CD4-positive, alpha-beta T cell treated with Interferon gamma for 1 hour (primary cell): ENCODE data around the gene ZNF576.
"Not testable (repeated sequence)": the region's sequence is repeated elsewhere in the genome, so short reads cannot be mapped to it uniquely, and the experiment has no call there.

Experiments
- DNase-seq: peaks from one replicate; pipeline ENCODE4 v3.0.0-alpha.2; 2020

Gene ZNF576

GRCh38 chr19:43575156-43575950 lies 21.0 kb upstream of the ZNF576 start, which contains the start of the genes PINLYP and XRCC1:
Gene PINLYP (plus strand): TSS chr19:43575801. CDS start chr19:43577192, 1,391 bp downstream.
Gene XRCC1 (minus strand): TSS chr19:43575527. CDS start chr19:43575458, 69 bp downstream.
- peak; percentile 99 for DNase-seq

GRCh38 chr19:43575955-43576878 lies 20.2 kb upstream of the ZNF576 start:
- DNase-seq, result no peak

- no peak for DNase-seq
These were observed 17.6 kb upstream of the ZNF576 start for GRCh38 chr19:43578787-43579186.

- DNase-seq, result no peak
These were observed 14.9 kb upstream of the ZNF576 start for GRCh38 chr19:43581467-43581866.

- no peak for DNase-seq
These were observed 13.9 kb upstream of the ZNF576 start for GRCh38 chr19:43582495-43582894.

- DNase-seq, result no peak
These were observed 11.9 kb upstream of the ZNF576 start for GRCh38 chr19:43584484-43584883.

- no peak for DNase-seq
These were observed 10.0 kb upstream of the ZNF576 start for GRCh38 chr19:43586346-43586745.

- DNase-seq, result not testable (repeated sequence)
These were observed 9.4 kb upstream of the ZNF576 start for GRCh38 chr19:43587029-43587428.

GRCh38 chr19:43589277-43589676 lies 7.1 kb upstream of the ZNF576 start:
- no peak for DNase-seq

- DNase-seq, result peak; percentile 24
These were observed 6.7 kb upstream of the ZNF576 start for GRCh38 chr19:43589678-43590077.

- no peak for DNase-seq
These were observed 4.3 kb upstream of the ZNF576 start for GRCh38 chr19:43591904-43592772.

GRCh38 chr19:43592800-43593350 lies 3.5 kb upstream of the ZNF576 start:
- DNase-seq, result no peak

- no peak for DNase-seq
These were observed 2.2 kb upstream of the ZNF576 start for GRCh38 chr19:43594081-43594697.

GRCh38 chr19:43594710-43595604 lies 1.4 kb upstream of the ZNF576 start:
- DNase-seq, result peak; percentile 79

GRCh38 chr19:43595605-43595998 lies 793 bp upstream of the ZNF576 start:
- no peak for DNase-seq

- DNase-seq, result no peak
These were observed 557 bp downstream of the ZNF576 start for GRCh38 chr19:43596842-43597461.

- no peak for DNase-seq
These were observed 1.5 kb downstream of the ZNF576 start for GRCh38 chr19:43597876-43598275.

GRCh38 chr19:43598445-43599240 lies 2.2 kb downstream of the ZNF576 start:
- DNase-seq, result no peak

GRCh38 chr19:43599635-43600295 lies 3.4 kb downstream of the ZNF576 start:
- no peak for DNase-seq
